Psoas muscle (tissue), 8 donors: Measurements from ENCODE around the gene CRIP3. TPM values are rescaled to one million over a fixed set of nuclear protein-coding genes. Genes with fewer than 3 reads are reported as not detected.
"Not testable (repeated sequence)": the region's sequence is repeated elsewhere in the genome, so short reads cannot be mapped to it uniquely, and the experiment has no call there.

ENCODE experiments used
- ATAC-seq, 4 donors: fragments of 200-7000 bp; cut with Tn5 transposase; one replicate each; pipeline ENCODE4 v1.9.1; 2020; ENCODE audit warnings: moderate library complexity in 3 of 4, mild to moderate bottlenecking in 2 of 4
- DNase-seq, 2 donors: peaks; one replicate each; pipeline ENCODE4 v3.0.0-alpha.2; 2020
- H3K27ac ChIP-seq: fragments of 200-600 bp; one replicate; pipeline ENCODE4 v1.8.0; 2022
- H3K27me3 ChIP-seq, 3 donors: fragments of 200-600 bp in 1 of 3; one replicate each; pipeline versions ENCODE4 v1.6.1 to v1.8.0; 2013 to 2022; ENCODE audit warnings: low read length in 2 of 3, mild to moderate bottlenecking in 2 of 3, moderate library complexity in 1 of 3; ENCODE audit not compliant: insufficient read depth in 3 of 3
- H3K36me3 ChIP-seq, 2 donors: fragments of 200-600 bp in 1 of 2; one replicate each; pipeline versions ENCODE4 v1.6.1 to v1.8.0; 2013 to 2022; ENCODE audit warnings: low read depth in 1 of 2, mild to moderate bottlenecking in 1 of 2, moderate library complexity in 1 of 2; ENCODE audit not compliant: insufficient read depth in 1 of 2
- H3K4me1 ChIP-seq: fragments of 200-600 bp; one replicate; pipeline ENCODE4 v1.8.0; 2022
- H3K4me3 ChIP-seq: fragments of 200-600 bp; one replicate; pipeline ENCODE4 v1.8.0; 2022; ENCODE audit warnings: mild to moderate bottlenecking
- H3K9me3 ChIP-seq: fragments of 200-600 bp; one replicate; pipeline ENCODE4 v1.8.0; 2022
- CTCF ChIP-seq: fragments of 200-600 bp; IDR thresholded peaks from one replicate; pipeline ENCODE4 v1.8.0; 2022; ENCODE audit warnings: antibody characterized with exemption
- WGBS, 3 donors: extraction: QIAGEN DNeasy Blood & Tissue Kit; methylation state at CpG; one replicate each; pipeline versions ENCODE4 v1.1.6 to v1.1.7; 2013; 5-methylcytosine and 5-hydroxymethylcytosine counted together
- intact Hi-C, 2 donors: fragments of 100-400 bp; cut with DNase I; formaldehyde crosslinking; loops; one replicate each; pipeline versions ENCODE4 v1.11.0 to v1.14.2; 2022
- polyA plus RNA-seq, 3 donors: library from polyadenylated mRNA; stranded (reverse); fragments of 200-250 nt; gene quantifications; one replicate each; pipeline ENCODE4 v1.2.3, GENCODE V29; 2013
- total RNA-seq, 4 donors: library from RNA; stranded (reverse); fragmentation: NEBNext Ultra II Directional in 2 of 4; extraction: Animal tissue kit (Norgen Biotek cat#: 25700) in 2 of 4; gene quantifications; one replicate each; pipeline versions ENCODE4 v1.2.1 to v1.2.4, GENCODE V29; 2021 to 2023
- donor health status: healthy with polysubstance abuse.
- donor health status: DM: no; HTN: no; CAD: no; lungs with moderate emphysema.
- donor health status: Bipolar disorder and iron deficiency.
- donor health status: healthy.
- donor health status: DM: yes; HTN: yes; CAD: no.
- donor health status: DM: no; HTN: no; CAD: no.
- donor health status: DM: no; HTN: no; CAD: no.
- donor health status: DM: yes; HTN: yes; CAD: no.

The CRIP3 gene
- total and polyA plus RNA-seq, 7 donors, result 0.05 to 0.47 (median 0.12) TPM; not detected in 3

DNA sequence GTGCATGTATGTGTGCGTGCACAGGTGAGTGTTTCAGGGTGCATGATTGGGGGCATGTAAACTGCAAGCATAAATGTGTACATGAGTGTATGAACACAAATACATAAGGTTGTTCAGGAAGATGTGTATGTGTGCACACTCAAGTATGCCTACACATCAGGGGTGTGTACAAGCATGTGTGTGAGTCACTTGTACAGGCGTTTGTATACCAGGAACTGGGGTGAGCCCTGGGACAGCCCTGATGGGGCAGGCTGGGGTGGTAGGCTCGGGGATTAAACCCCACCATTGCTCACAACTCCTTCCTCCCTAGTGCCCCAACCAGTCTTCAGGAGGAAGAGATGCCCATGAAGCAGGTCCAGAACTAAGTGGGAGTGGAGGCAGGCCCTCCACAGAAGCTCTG lies 4.3 kb downstream of the CRIP3 start:
- no peaks in the 10 kb centered on the region for H3K9me3 ChIP-seq
- H3K27me3 ChIP-seq, result peaks cover 0 to 50% (median 0%) of the 10 kb centered on the region in 3 donors
- DNase-seq (no peak), ATAC-seq (no peak)
- no peaks in the 10 kb centered on the region for H3K36me3 ChIP-seq
- H3K4me3 ChIP-seq, result no peak overlapping the region
- peaks cover 10% of the 10 kb centered on the region for H3K4me1 ChIP-seq
- TF ChIP-seq CTCF, result no peak
- H3K27ac ChIP-seq, result no peak overlapping the region
- 72 to 80% (median 75%) methylated on average over 3 of the region's 3 CpGs for WGBS, 3 donors
- intact Hi-C loops, result no loop called here

- Histone ChIP-seq H3K4me1 (peaks cover 7% of the 10 kb centered on the region), H3K27me3 (peaks cover 0 to 52% (median 3%) of the 10 kb centered on the region in 3 donors), H3K36me3 (no peaks in the 10 kb centered on the region), H3K27ac (no peak overlapping the region), H3K9me3 (no peaks in the 10 kb centered on the region), H3K4me3 (no peak overlapping the region)
- DNase-seq (no peak), ATAC-seq (no peak)
- WGBS, 3 donors, result 50 to 70% (median 54%) methylated on average over 8 of the region's 8 CpGs
- TF ChIP-seq CTCF, result no peak
- intact Hi-C loops, result no loop called here
Observed at GRCh38 chr6:43303751-43304331, 4.8 kb downstream of the CRIP3 start.

GRCh38 chr6:43303006-43303405 lies 5.6 kb downstream of the CRIP3 start:
- H3K4me3 ChIP-seq, H3K27ac ChIP-seq, H3K4me1 ChIP-seq, ATAC-seq, intact Hi-C loops, H3K9me3 ChIP-seq, DNase-seq, H3K36me3 ChIP-seq: not testable (repeated sequence)
- 84 to 88% (median 84%) methylated on average over 11 of the region's 11 CpGs for WGBS, 3 donors
- peaks cover 0 to 46% (median 3%) of the 10 kb centered on the region in 3 donors for H3K27me3 ChIP-seq

GRCh38 chr6:43302126-43302525 lies 6.5 kb downstream of the CRIP3 start:
- Histone ChIP-seq H3K4me3 (no peak overlapping the region), H3K4me1 (no peaks in the 10 kb centered on the region), H3K27me3 (peaks cover 0 to 37% (median 3%) of the 10 kb centered on the region in 3 donors), H3K9me3 (no peaks in the 10 kb centered on the region), H3K27ac (no peak overlapping the region), H3K36me3 (no peaks in the 10 kb centered on the region)
- ATAC-seq (no peak), DNase-seq (no peak)
- TF ChIP-seq CTCF, result no peak
- 57 to 69% (median 57%) methylated on average over 19 of the region's 19 CpGs for WGBS, 3 donors
- intact Hi-C loops, result no loop called here

- no peak for DNase-seq
- WGBS, 3 donors, result 82 to 85% (median 82%) methylated on average over 15 of the region's 15 CpGs
- H3K27me3 ChIP-seq, result peaks cover 0 to 29% (median 3%) of the 10 kb centered on the region in 3 donors
- H3K36me3 ChIP-seq, result no peaks in the 10 kb centered on the region
- H3K4me1 ChIP-seq, result no peaks in the 10 kb centered on the region
- H3K9me3 ChIP-seq, result no peaks in the 10 kb centered on the region
- intact Hi-C loops, result no loop called here
- no peak for TF ChIP-seq CTCF
- no peak overlapping the region for H3K4me3 ChIP-seq
- no peak overlapping the region for H3K27ac ChIP-seq
- no peak for ATAC-seq
Observed at GRCh38 chr6:43301081-43301870, 7.3 kb downstream of the CRIP3 start.
